ENCODE results near the gene HAGH.

HAGH gene

DNA sequence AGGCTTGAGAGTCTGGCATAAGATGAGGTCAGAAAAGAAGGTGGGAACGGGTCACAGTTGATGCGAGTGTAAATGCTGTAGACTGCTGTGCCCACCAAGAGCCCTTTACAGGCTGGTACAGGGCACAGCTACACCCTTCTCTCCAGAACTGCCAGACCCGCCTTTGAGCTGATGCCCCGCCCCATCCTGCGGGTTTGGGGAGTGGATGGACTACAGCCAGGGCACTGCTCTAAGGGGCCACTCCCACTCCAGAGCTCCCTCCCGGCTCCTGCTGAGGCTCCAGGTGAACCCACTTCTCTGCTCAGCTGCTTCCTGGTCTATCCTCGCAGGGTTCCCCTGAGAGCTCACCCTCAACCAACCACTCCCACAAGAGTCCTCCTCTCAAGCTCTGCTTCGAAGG, 33.0 kb upstream of the HAGH start:
- peak; percentile 26 for TF ChIP-seq KLF1 (tag by site-specific recombination; IDR thresholded peaks at IDR 0.05)
- TF ChIP-seq ZIC2 (tag by site-specific recombination; IDR thresholded peaks at IDR 0.05) = peak; percentile 80
- TF ChIP-seq ZNF10 (tag by site-specific recombination; IDR thresholded peaks at IDR 0.05) = 0 out of 2 replicates have a peak, but pooled peaks have one; percentile 59
- 0 out of 2 replicates have a peak, but pooled peaks have one; percentile 20 for TF ChIP-seq KLF9 (tag by site-specific recombination; IDR thresholded peaks at IDR 0.05; ENCODE audit: low read depth)
- no peak for TF ChIP-seq ZNF140 (tag by site-specific recombination; IDR thresholded peaks at IDR 0.05)
- TF ChIP-seq ZNF280C (tag by site-specific recombination; IDR thresholded peaks at IDR 0.05) = no peak
- TF ChIP-seq ZBTB8A (tag by site-specific recombination; IDR thresholded peaks at IDR 0.05) = peak; percentile 80
- 0 out of 2 replicates have a peak, but pooled peaks have one; percentile 22 for TF ChIP-seq SP2 (tag by site-specific recombination; IDR thresholded peaks at IDR 0.05)
- no peak for TF ChIP-seq ZBTB17 (tag by site-specific recombination; IDR thresholded peaks at IDR 0.05)
- TF ChIP-seq ZNF341 (tag by site-specific recombination; IDR thresholded peaks at IDR 0.05; ENCODE audit: low read depth) = peak; percentile 42; the same call in 1 of the 2 replicates
- Histone ChIP-seq H3K9me3 (ENCODE audit: control insufficient read depth, insufficient read depth, low read depth, low read length) (no peaks in the 10 kb centered on the region), H3K4me3 (ENCODE audit: low read depth, low read length) (no peak overlapping the region), H3K4me1 (ENCODE audit: control insufficient read depth, insufficient read depth, low read length) (no peaks in the 10 kb centered on the region; the same call in 1 of the 2 replicates), H3K27ac (ENCODE audit: extremely low read depth, low read depth, low read length) (no peak overlapping the region), H3K36me3 (ENCODE audit: control insufficient read depth in 2 of 2, insufficient read depth in 1 of 2, low read length in 2 of 2) (no peaks in the 10 kb centered on the region)
- ChIA-PET CTCF (interaction anchor here (0.6 to 1.9 kb wide), 3 partner anchors 49 to 73 kb away, joined by 3 to 9 read pairs (median 4); no protein-coding TSS in a partner anchor), POLR2A (interaction anchor here (1.4 to 1.6 kb wide), 2 partner anchors 101 to 295 kb away, joined by 3 to 6 read pairs; partner anchors contain the start of gene TRAF7)

DNA sequence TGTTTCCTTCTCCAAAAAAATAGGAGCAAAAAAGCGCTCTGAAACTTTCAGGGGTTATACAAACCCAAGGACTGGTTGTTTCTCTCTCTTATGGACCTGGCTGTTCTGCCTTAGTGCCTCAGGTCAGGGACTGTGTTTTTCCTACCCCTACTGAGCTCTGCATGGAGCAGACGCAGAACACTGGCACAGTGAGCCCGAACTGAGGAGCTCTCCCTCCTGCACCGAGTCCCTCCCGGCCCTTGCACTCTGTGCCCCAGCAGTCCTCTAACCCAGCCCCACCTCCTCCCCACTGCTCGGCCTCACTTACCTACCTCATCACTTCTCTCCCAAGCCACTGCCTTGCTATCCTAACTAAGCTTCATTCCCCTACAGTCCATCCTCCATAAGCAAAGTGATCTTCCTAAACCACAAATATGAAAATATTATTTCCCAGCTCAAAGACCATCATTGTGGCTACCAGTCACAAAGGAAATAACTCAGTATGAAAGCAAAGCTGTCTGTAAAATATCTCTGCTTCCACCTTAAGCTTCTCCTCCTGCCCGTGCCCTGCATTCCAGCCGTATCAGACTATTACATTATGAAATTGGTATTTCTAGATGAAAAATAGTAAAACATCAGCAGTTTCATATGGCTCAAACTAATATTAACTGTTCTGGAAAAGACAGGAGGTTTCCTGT, 31.7 kb upstream of the HAGH start:
- no peaks in the 10 kb centered on the region for H3K36me3 ChIP-seq (ENCODE audit: control insufficient read depth in 2 of 2, insufficient read depth in 1 of 2, low read length in 2 of 2)
- POLR2A ChIA-PET = interaction anchor here (1.5 to 2.5 kb wide), 3 partner anchors 106 to 297 kb away, joined by 4 to 6 read pairs (median 6); partner anchors contain the start of genes RPS2 and TRAF7
- H3K4me1 ChIP-seq (ENCODE audit: control insufficient read depth, insufficient read depth, low read length) = no peaks in the 10 kb centered on the region; the same call in 1 of the 2 replicates
- no peak overlapping the region for H3K4me3 ChIP-seq (ENCODE audit: low read depth, low read length)
- H3K27ac ChIP-seq (ENCODE audit: extremely low read depth, low read depth, low read length) = no peak overlapping the region
- CTCF ChIA-PET = interaction anchor here (0.5 to 0.9 kb wide), 5 partner anchors 9 to 146 kb away, joined by 3 to 8 read pairs (median 3); no protein-coding TSS in a partner anchor
- H3K9me3 ChIP-seq (ENCODE audit: control insufficient read depth, insufficient read depth, low read depth, low read length) = no peaks in the 10 kb centered on the region
- TF ChIP-seq ZIC2 (tag by site-specific recombination; IDR thresholded peaks at IDR 0.05) (peak; percentile 89), ZNF121 (tag by site-specific recombination; IDR thresholded peaks at IDR 0.05) (no peak), ZNF157 (tag by site-specific recombination; IDR thresholded peaks at IDR 0.05) (no peak), ELK4 (IDR thresholded peaks at IDR 0.05; ENCODE audit: borderline replicate concordance, low read depth, low read length) (no peak), ZNF48 (tag by site-specific recombination; IDR thresholded peaks at IDR 0.05) (no peak), ZNF280D (tag by site-specific recombination; IDR thresholded peaks at IDR 0.05) (no peak), ZNF280C (tag by site-specific recombination; IDR thresholded peaks at IDR 0.05) (no peak), ZXDB (tag by site-specific recombination; IDR thresholded peaks at IDR 0.05) (no peak), ZNF792 (tag by site-specific recombination; IDR thresholded peaks at IDR 0.05) (no peak), ZNF174 (tag by site-specific recombination; IDR thresholded peaks at IDR 0.05) (no peak), ZBTB1 (tag by site-specific recombination; IDR thresholded peaks at IDR 0.05) (no peak), ZNF776 (tag by site-specific recombination; IDR thresholded peaks at IDR 0.05; ENCODE audit: borderline replicate concordance) (no peak), KLF16 (tag by site-specific recombination; IDR thresholded peaks at IDR 0.05) (no peak), YY2 (tag by site-specific recombination; IDR thresholded peaks at IDR 0.05) (no peak), ZNF544 (tag by site-specific recombination; IDR thresholded peaks at IDR 0.05) (no peak), ZNF514 (tag by site-specific recombination; IDR thresholded peaks at IDR 0.05) (no peak), ZFP3 (tag by site-specific recombination; IDR thresholded peaks at IDR 0.05; ENCODE audit: low read depth) (no peak), MYNN (tag by site-specific recombination; IDR thresholded peaks at IDR 0.05; ENCODE audit: borderline replicate concordance) (no peak), SCRT1 (tag by site-specific recombination; IDR thresholded peaks at IDR 0.05; ENCODE audit: borderline replicate concordance) (no peak)

Data from HEK293 (cell line).